HEK293 (cell line): Measurements from ENCODE around the gene ABHD3.

Experiments
- GLI4 ChIP-seq: fragments of 450-650 bp; formaldehyde crosslinking; IDR thresholded peaks from 2 replicates; pipeline ENCODE4 v1.5.1; 2016; ENCODE audit warnings: missing biosample characterization, missing genetic modification characterization
- KLF10 ChIP-seq: fragments of 450-650 bp; IDR thresholded peaks from 2 replicates; pipeline ENCODE4 v1.5.1; 2018; ENCODE audit warnings: missing biosample characterization, mild to moderate bottlenecking, missing genetic modification characterization
- KLF7 ChIP-seq: fragments of 450-650 bp; formaldehyde crosslinking; IDR thresholded peaks from 2 replicates; pipeline ENCODE4 v1.5.1; 2016; ENCODE audit warnings: missing biosample characterization, missing genetic modification characterization, borderline replicate concordance
- MEIS1 ChIP-seq: sonication (generic); formaldehyde crosslinking; IDR thresholded peaks from 2 replicates; pipeline ENCODE4 v1.8.1; 2022; ENCODE audit warnings: missing genetic modification reagents, mild to moderate bottlenecking, borderline replicate concordance
- PRDM1 ChIP-seq: fragments of 450-650 bp; formaldehyde crosslinking; IDR thresholded peaks from 2 replicates; pipeline ENCODE4; 2016; ENCODE audit warnings: missing biosample characterization, missing genetic modification characterization
- REPIN1 ChIP-seq: fragments of 450-650 bp; formaldehyde crosslinking; IDR thresholded peaks from 2 replicates; pipeline ENCODE4 v1.5.1; 2017; ENCODE audit warnings: missing biosample characterization, missing genetic modification characterization, low read depth
- WT1 ChIP-seq: fragments of 450-650 bp; formaldehyde crosslinking; IDR thresholded peaks from 2 replicates; pipeline ENCODE4 v1.5.1; 2016; ENCODE audit warnings: missing biosample characterization, missing genetic modification characterization
- ZBTB21 ChIP-seq: fragments of 450-650 bp; formaldehyde crosslinking; IDR thresholded peaks from 2 replicates; pipeline ENCODE4 v1.5.1; 2017; ENCODE audit warnings: missing biosample characterization, missing genetic modification characterization
- ZIC2 ChIP-seq: fragments of 450-650 bp; formaldehyde crosslinking; IDR thresholded peaks from 2 replicates; pipeline ENCODE4 v1.5.1; 2016; ENCODE audit warnings: missing biosample characterization, missing genetic modification characterization
- ZNF112 ChIP-seq: fragments of 450-650 bp; formaldehyde crosslinking; IDR thresholded peaks from 2 replicates; pipeline ENCODE4 v1.5.0; 2017; ENCODE audit warnings: missing biosample characterization, missing genetic modification characterization
- ZNF138 ChIP-seq: fragments of 450-650 bp; formaldehyde crosslinking; IDR thresholded peaks from 2 replicates; pipeline ENCODE4 v1.5.1; 2016; ENCODE audit warnings: missing biosample characterization, missing genetic modification characterization, borderline replicate concordance
- ZNF157 ChIP-seq: fragments of 450-650 bp; formaldehyde crosslinking; IDR thresholded peaks from 2 replicates; pipeline ENCODE4 v1.5.1; 2016; ENCODE audit warnings: missing biosample characterization, missing genetic modification characterization
- ZNF18 ChIP-seq: fragments of 450-650 bp; formaldehyde crosslinking; IDR thresholded peaks from 2 replicates; pipeline ENCODE4 v1.5.1; 2016; ENCODE audit warnings: missing biosample characterization, missing genetic modification characterization
- ZNF221 ChIP-seq: fragments of 450-650 bp; formaldehyde crosslinking; IDR thresholded peaks from 2 replicates; pipeline ENCODE4 v1.5.1; 2017; ENCODE audit warnings: missing biosample characterization, missing genetic modification characterization, borderline replicate concordance
- ZNF24 ChIP-seq: fragments of 450-650 bp; formaldehyde crosslinking; IDR thresholded peaks from 2 replicates; pipeline ENCODE4 v1.5.1; 2016; ENCODE audit warnings: missing biosample characterization, missing genetic modification characterization
- ZNF311 ChIP-seq: fragments of 450-650 bp; formaldehyde crosslinking; IDR thresholded peaks from 2 replicates; pipeline ENCODE4 v1.5.1; 2017; ENCODE audit warnings: missing biosample characterization, missing genetic modification characterization, borderline replicate concordance
- ZNF354C ChIP-seq: fragments of 450-650 bp; formaldehyde crosslinking; IDR thresholded peaks from 2 replicates; pipeline ENCODE4 v1.5.1; 2016; ENCODE audit warnings: missing biosample characterization, missing genetic modification characterization, low read depth, borderline replicate concordance
- ZNF423 ChIP-seq: fragments of 450-650 bp; formaldehyde crosslinking; IDR thresholded peaks from 2 replicates; pipeline ENCODE4 v1.5.1; 2016; ENCODE audit warnings: missing biosample characterization, missing genetic modification characterization
- ZNF473 ChIP-seq: fragments of 450-650 bp; formaldehyde crosslinking; IDR thresholded peaks from 2 replicates; pipeline ENCODE4 v1.5.1; 2017; ENCODE audit warnings: missing biosample characterization, missing genetic modification characterization
- ZNF510 ChIP-seq: fragments of 450-650 bp; formaldehyde crosslinking; IDR thresholded peaks from 2 replicates; pipeline ENCODE4 v1.5.1; 2018; ENCODE audit warnings: mild to moderate bottlenecking, missing genetic modification characterization, missing biosample characterization; ENCODE audit not compliant: insufficient replicate concordance
- ZNF530 ChIP-seq: fragments of 450-650 bp; formaldehyde crosslinking; IDR thresholded peaks from 2 replicates; pipeline ENCODE4 v1.5.1; 2016; ENCODE audit warnings: low read depth, missing biosample characterization, missing genetic modification characterization
- ZNF621 ChIP-seq: fragments of 450-650 bp; formaldehyde crosslinking; IDR thresholded peaks from 2 replicates; pipeline ENCODE4 v1.5.1; 2017; ENCODE audit warnings: missing biosample characterization, missing genetic modification characterization
- ZNF639 ChIP-seq: fragments of 450-650 bp; formaldehyde crosslinking; IDR thresholded peaks from 2 replicates; pipeline ENCODE4 v1.5.1; 2016; ENCODE audit warnings: missing biosample characterization, missing genetic modification characterization
- ZNF645 ChIP-seq: fragments of 450-650 bp; formaldehyde crosslinking; IDR thresholded peaks from 2 replicates; pipeline ENCODE4; 2016; ENCODE audit warnings: missing biosample characterization, missing genetic modification characterization
- ZNF677 ChIP-seq: fragments of 450-650 bp; IDR thresholded peaks from 2 replicates; pipeline ENCODE4 v1.5.0; 2018; ENCODE audit warnings: missing biosample characterization, mild to moderate bottlenecking, missing genetic modification characterization, moderate library complexity
- ZNF76 ChIP-seq: fragments of 450-650 bp; formaldehyde crosslinking; IDR thresholded peaks from 2 replicates; pipeline ENCODE4; 2016; ENCODE audit warnings: low read depth, missing biosample characterization, missing genetic modification characterization, borderline replicate concordance
- ZNF830 ChIP-seq: fragments of 450-650 bp; IDR thresholded peaks from 2 replicates; pipeline ENCODE4 v1.5.0; 2018; ENCODE audit warnings: missing biosample characterization, missing genetic modification characterization, low read depth, mild to moderate bottlenecking, moderate library complexity
- TF ChIP-seq, protein P1 (sequence below): fragments of 450-650 bp; IDR thresholded peaks from 2 replicates; pipeline ENCODE4 v1.5.1; 2018; ENCODE audit warnings: missing biosample characterization, missing genetic modification characterization
- TF ChIP-seq, protein P2 (sequence below): fragments of 450-650 bp; formaldehyde crosslinking; IDR thresholded peaks from 2 replicates; pipeline ENCODE4 v1.5.1; 2017; ENCODE audit warnings: missing biosample characterization, missing genetic modification characterization
- TF ChIP-seq, protein P3 (sequence below): fragments of 450-650 bp; formaldehyde crosslinking; IDR thresholded peaks from 2 replicates; pipeline ENCODE4 v1.5.1; 2016; ENCODE audit warnings: missing biosample characterization, missing genetic modification characterization

ABHD3 gene

DNA sequence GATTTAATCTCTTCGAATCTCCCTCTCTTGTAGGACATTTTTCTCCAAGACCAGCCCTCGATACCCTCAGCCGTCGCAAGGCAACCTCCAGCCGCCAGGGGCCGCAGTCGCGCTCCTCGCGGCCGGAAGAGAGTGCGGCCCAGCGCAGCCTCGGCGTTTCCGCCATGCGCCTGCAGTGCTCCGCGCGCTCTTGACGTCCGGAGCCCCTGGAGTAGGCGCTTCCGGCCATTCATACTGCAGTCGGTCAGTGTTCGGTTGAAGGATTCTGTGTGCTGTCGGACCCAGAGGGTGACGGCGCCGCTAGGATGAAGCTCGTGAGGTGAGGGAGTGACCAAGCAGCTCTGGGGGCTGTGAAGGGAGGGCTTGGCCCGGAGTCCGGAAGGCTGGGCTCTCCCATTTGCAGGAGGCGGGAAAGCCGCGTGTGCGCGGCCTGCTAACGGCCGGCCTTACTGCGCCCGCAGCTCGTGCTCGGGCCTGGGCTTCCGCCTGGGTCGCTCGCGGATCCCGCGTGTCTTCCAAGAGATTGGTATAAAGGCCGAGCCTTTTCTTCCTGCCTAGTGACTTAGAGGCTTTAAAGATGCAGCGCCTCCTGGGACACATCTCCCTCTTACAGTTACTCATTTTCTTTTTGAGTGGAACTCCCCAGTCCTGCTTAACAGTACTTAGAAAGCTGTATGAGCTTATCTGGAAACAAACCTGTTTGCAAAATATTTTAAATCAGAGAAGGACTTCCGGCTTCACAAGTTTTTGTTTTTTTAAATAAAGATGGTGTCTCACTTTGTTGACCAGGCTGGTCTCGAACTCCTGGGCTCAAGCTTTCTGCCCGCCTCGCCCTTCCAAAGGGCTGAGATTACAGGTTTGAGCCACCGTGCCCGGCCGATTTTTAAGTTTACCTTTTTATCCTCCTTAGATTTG is 92.2 kb downstream of the ABHD3 start, which contains the start of gene SNRPD1 (continued):
- TF ChIP-seq, protein P1, sequence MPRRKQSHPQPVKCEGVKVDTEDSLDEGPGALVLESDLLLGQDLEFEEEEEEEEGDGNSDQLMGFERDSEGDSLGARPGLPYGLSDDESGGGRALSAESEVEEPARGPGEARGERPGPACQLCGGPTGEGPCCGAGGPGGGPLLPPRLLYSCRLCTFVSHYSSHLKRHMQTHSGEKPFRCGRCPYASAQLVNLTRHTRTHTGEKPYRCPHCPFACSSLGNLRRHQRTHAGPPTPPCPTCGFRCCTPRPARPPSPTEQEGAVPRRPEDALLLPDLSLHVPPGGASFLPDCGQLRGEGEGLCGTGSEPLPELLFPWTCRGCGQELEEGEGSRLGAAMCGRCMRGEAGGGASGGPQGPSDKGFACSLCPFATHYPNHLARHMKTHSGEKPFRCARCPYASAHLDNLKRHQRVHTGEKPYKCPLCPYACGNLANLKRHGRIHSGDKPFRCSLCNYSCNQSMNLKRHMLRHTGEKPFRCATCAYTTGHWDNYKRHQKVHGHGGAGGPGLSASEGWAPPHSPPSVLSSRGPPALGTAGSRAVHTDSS (tag by site-specific recombination) = no peak; the same call in 1 of the 2 replicates
- TF ChIP-seq ZNF645 (no peak), ZNF157 (no peak), ZNF112 (tag by site-specific recombination) (no peak), ZNF677 (no peak), ZNF510 (no peak), PRDM1 (tag by site-specific recombination) (no peak), REPIN1 (no peak), ZNF221 (tag by site-specific recombination) (no peak), ZNF639 (tag by site-specific recombination) (peak; percentile 47; the same call in 1 of the 2 replicates), ZNF311 (tag by site-specific recombination) (no peak), GLI4 (tag by site-specific recombination) (no peak), ZNF76 (peak; percentile 70; the same call in 1 of the 2 replicates), ZNF473 (tag by site-specific recombination) (no peak), ZNF530 (tag by site-specific recombination) (no peak), ZNF621 (no peak), ZBTB21 (tag by site-specific recombination) (peak; percentile 49; the same call in 1 of the 2 replicates), MEIS1 (CRISPR knock-in tag) (no peak; the same call in 1 of the 2 replicates), ZNF18 (tag by site-specific recombination) (0 out of 2 replicates have a peak, but pooled peaks have one; percentile 52), ZNF354C (tag by site-specific recombination) (no peak), ZNF138 (tag by site-specific recombination) (no peak), ZNF830 (tag by site-specific recombination) (no peak), WT1 (tag by site-specific recombination) (peak; percentile 47), KLF7 (no peak), ZNF24 (tag by site-specific recombination) (peak; percentile 78), ZIC2 (tag by site-specific recombination) (no peak), KLF10 (peak; percentile 21; the same call in 1 of the 2 replicates), ZNF423 (no peak)
- TF ChIP-seq, protein P2, sequence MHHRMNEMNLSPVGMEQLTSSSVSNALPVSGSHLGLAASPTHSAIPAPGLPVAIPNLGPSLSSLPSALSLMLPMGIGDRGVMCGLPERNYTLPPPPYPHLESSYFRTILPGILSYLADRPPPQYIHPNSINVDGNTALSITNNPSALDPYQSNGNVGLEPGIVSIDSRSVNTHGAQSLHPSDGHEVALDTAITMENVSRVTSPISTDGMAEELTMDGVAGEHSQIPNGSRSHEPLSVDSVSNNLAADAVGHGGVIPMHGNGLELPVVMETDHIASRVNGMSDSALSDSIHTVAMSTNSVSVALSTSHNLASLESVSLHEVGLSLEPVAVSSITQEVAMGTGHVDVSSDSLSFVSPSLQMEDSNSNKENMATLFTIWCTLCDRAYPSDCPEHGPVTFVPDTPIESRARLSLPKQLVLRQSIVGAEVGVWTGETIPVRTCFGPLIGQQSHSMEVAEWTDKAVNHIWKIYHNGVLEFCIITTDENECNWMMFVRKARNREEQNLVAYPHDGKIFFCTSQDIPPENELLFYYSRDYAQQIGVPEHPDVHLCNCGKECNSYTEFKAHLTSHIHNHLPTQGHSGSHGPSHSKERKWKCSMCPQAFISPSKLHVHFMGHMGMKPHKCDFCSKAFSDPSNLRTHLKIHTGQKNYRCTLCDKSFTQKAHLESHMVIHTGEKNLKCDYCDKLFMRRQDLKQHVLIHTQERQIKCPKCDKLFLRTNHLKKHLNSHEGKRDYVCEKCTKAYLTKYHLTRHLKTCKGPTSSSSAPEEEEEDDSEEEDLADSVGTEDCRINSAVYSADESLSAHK (tag by site-specific recombination) = no peak
- TF ChIP-seq, protein P3, sequence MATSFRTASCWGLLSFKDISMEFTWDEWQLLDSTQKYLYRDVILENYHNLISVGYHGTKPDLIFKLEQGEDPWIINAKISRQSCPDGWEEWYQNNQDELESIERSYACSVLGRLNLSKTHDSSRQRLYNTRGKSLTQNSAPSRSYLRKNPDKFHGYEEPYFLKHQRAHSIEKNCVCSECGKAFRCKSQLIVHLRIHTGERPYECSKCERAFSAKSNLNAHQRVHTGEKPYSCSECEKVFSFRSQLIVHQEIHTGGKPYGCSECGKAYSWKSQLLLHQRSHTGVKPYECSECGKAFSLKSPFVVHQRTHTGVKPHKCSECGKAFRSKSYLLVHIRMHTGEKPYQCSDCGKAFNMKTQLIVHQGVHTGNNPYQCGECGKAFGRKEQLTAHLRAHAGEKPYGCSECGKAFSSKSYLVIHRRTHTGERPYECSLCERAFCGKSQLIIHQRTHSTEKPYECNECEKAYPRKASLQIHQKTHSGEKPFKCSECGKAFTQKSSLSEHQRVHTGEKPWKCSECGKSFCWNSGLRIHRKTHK = no peak
